ENCODE data around the gene TMEM117.

Gene TMEM117

GRCh38 chr12:43882578-43883178, 46.8 kb downstream of the TMEM117 start:
- in situ Hi-C loops (cut with HindIII; ENCODE audit: low sequenced_read_pairs): loop anchor here (10.0 kb wide), 1 partner anchor 118 kb away; no protein-coding TSS in a partner anchor

DNA sequence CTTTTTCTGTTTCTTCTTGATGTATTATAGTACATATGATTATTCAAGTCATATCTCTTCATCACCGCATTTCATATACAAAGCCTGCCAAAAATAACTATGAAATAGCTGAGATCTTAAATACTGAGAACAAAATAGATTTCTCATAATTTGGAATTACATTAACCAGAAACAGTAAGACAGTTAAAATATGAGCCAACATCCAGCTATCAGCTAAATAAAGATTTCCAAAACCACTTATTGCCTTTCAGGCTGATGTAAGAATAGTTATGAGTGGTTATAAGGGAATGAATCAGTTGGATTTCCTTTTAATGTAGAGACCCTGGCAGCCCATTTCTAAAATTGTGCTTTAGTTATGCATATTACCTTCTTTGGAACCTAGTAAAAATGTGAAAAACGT, 47.4 kb downstream of the TMEM117 start:
- in situ Hi-C loops (cut with HindIII; ENCODE audit: low sequenced_read_pairs): loop anchor here (10.0 kb wide), 1 partner anchor 119 kb away; no protein-coding TSS in a partner anchor

DNA sequence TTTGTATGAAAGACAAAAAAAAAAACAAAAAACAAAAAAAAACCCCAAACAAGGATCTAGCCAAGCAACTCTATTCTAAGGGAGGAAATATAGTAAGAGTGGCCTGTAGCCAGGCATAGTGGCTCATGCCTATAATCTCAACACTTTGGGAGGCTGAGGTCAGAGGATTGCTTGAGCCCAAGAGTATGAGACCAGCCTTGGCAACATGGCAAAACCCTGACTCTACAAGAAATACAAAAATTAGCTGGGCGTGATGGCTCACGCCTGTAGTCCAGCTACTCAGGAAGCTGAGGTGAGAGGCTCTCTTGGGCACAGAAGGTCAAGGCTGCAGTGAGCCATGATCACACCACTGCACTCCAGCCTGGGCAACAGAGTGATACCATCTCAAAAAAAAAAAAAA, 47.9 kb downstream of the TMEM117 start:
- in situ Hi-C loops (cut with HindIII; ENCODE audit: low sequenced_read_pairs): loop anchor here (10.0 kb wide), 1 partner anchor 119 kb away; no protein-coding TSS in a partner anchor

GRCh38 chr12:43884683-43885410, 49.0 kb downstream of the TMEM117 start:
- in situ Hi-C loops (cut with HindIII; ENCODE audit: low sequenced_read_pairs): loop anchor here (10.0 kb wide), 1 partner anchor 120 kb away; no protein-coding TSS in a partner anchor

DNA sequence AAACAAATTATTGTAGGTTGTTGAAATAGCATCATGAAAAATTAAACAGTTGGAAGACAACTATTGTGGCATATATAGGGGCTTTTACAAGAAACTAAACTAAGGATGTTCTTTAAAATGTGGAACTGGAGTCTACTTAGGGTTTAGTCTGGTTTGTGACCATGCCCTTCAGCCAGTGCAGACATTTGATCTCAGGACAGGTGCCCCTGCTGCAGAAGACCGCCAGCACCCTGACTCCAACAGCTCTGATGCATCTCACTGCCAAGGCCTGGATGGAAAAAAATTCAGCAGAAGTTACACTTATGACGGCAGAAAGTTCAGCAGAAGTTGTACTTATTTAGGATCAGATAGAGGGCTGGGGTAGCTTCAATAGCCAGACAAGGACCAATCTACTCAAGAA, 51.5 kb downstream of the TMEM117 start:
- in situ Hi-C loops (cut with HindIII; ENCODE audit: low sequenced_read_pairs): loop anchor here (10.0 kb wide), 1 partner anchor 123 kb away; no protein-coding TSS in a partner anchor

DNA sequence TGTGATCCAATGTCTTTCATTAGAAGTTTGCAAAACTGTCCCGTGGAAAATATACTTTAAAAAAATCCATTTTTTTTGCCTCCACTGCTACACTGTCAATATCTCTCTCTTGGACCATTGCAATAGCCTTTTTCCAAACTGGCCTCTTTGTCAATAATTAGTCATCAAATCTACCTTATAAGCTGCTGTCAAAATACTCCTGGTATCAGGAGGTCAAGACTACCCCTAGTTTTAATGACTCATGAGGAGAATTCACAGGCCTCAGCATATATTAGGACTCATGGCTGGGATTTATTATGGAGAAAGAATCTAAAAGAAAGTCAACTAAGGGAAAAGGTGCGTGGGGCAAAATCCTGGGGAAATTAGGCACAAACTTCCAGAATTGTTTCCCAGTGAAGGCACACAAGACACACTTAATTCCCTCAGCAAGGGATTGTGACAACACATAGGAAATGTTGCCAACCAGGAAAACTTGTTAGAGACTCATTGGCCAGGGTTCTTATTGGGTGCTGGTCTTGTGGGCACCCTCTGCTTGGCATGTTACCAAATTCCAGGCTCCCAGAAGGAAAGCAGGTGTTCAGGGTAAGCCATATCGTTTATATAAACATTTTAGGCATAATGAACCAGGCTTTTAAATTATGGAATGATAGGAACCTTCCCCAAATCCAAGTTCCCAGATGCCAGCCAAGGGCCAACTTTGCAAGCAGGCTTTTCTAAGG, 56.1 kb downstream of the TMEM117 start:
- in situ Hi-C loops (cut with HindIII; ENCODE audit: low sequenced_read_pairs): no loop called here

- in situ Hi-C loops (cut with HindIII; ENCODE audit: low sequenced_read_pairs): no loop called here
These were observed 57.8 kb downstream of the TMEM117 start for GRCh38 chr12:43893670-43894069.

GRCh38 chr12:43895580-43896206, 59.8 kb downstream of the TMEM117 start:
- in situ Hi-C loops (cut with HindIII; ENCODE audit: low sequenced_read_pairs): no loop called here

- in situ Hi-C loops (cut with HindIII; ENCODE audit: low sequenced_read_pairs): no loop called here
These were observed 60.6 kb downstream of the TMEM117 start for GRCh38 chr12:43896496-43896895.

DNA sequence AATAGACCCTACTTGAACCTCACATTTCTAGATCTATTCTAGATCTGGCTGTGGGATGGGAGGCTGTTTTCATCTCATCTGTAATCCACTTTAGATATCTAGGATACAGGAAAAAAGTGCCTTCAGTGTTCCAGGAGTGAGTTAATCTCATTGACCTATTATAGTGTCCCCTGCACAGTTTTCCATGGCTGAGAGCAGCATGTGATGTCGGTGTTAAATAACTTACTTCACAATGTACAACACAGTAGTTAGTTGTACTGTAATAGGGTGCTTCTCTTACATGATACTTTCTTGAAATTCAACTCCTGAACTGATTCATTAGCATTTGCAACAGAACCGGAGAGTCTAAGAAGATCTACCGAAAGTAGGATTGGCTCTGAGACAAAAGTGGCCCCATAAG, 62.6 kb downstream of the TMEM117 start:
- in situ Hi-C loops (cut with HindIII; ENCODE audit: low sequenced_read_pairs): no loop called here

DNA sequence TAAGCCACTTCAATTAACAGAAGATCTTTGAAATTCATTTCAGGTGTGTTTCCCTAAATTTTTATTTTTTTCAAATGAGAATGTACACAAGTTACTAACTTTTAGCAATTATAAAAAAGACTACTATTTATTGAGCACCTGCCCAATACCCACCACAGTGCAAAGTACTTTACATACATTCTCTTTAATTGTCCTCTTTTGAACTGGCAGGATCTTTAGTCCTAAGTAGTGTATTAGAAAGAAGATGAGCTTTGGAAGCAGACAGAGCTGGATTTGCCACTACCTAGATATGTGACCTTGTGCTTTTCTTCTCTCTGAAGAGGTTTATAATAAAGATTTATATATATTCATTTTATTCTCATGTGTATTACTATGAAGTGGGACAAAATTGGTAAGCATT, 63.7 kb downstream of the TMEM117 start:
- in situ Hi-C loops (cut with HindIII; ENCODE audit: low sequenced_read_pairs): no loop called here

DNA sequence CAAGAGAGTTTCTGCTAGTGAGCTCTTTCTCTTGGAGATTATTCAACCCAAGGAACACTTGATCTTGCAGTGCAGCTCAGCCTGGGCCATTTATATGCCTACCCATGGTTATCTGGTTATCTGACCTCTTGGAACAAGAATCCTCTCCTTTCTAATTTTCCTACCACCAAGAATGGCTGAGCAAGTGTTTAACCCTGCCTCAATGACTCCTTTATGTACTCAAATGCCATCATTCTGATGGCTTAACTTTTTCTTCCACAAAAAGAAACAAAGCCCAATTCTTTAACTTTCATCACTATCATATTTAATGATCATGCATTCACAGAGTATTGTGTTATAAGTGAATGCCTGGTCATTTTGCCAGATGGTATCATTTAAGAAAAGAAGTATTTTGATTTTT, 67.8 kb downstream of the TMEM117 start:
- in situ Hi-C loops (cut with HindIII; ENCODE audit: low sequenced_read_pairs): no loop called here

DNA sequence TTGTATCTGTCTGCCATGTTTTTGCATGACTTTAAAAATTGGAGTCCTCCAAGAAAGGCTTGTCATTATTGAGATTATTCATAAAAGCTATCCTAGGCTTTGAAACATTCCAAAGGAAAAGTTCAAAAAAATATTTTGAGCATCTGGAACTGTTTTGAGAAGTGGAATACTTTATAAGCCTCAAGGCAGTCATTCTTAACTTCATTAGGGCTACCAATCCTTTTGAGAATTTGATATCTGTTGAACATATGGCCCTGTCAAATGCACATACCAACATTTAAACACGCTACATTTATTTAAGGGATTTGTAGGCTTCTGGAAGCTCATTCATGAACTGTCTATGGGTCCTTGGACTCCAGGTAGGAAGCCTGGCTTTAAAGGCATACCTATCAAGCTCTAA, 77.0 kb downstream of the TMEM117 start:
- in situ Hi-C loops (cut with HindIII; ENCODE audit: low sequenced_read_pairs): no loop called here

DNA sequence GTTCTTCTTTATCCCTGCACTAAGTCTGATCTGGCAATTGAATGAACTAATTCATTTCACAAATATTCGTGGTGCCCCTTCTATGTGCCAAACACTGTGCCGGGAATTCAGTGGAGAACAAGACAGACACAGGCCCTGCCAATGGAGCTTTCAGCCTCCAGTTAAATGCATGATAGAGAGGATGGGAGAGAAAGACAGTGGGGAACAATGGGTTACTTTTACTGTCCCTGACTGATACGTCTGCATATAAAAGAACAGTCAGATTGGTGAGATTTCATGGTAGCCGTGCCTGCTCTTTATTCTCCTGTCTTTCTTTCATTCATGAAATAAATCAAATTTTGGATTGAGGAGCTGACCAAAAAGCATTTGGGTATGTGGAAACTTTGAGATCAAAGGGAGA, 78.5 kb downstream of the TMEM117 start:
- in situ Hi-C loops (cut with HindIII; ENCODE audit: low sequenced_read_pairs): no loop called here

DNA sequence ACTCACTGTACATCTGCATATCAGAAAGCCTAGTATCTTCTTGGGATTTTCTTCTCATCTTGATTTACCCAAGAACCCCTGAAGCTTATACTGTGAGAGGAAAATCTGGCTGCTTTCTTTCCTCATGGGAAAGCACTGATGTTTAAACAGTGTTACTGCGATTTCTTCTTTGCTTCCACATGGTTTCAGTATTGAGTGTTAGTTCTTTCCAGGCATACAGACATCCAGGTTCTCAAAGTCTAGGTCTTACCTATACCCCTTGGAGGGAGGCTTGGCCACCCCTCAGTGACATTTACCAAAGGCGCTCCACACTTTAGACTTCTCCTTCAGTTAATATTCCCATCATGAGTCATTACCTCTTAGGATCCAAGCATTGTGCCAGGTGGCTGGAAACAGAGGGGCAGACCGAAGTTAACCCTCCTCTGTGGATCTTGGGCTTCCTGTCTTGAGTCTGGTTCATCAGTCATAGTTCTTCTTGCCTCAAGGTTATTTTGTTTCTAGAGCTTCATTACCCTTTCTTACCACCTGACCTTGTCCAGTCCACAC, 79.1 kb downstream of the TMEM117 start:
- in situ Hi-C loops (cut with HindIII; ENCODE audit: low sequenced_read_pairs): no loop called here

DNA sequence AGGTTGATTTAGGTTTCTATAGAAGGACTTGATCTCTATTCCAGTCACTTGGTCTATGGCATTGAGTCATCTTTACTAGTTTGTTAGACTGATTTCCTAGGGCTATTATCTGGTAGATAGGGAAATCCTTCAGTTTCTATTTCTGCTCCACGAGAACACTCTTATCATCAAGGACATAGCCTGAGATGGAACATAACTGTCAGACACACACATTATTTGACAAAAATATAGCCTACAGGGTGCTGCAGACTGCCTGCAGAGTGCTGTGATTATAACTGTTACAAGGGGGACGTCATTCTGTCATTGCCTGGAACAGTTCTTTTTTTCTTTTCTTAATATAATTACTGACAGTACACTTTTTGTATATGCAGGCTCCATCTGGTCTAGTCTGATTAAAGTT, 82.0 kb downstream of the TMEM117 start:
- in situ Hi-C loops (cut with HindIII; ENCODE audit: low sequenced_read_pairs): no loop called here

GRCh38 chr12:43921666-43922337, 85.9 kb downstream of the TMEM117 start:
- in situ Hi-C loops (cut with HindIII; ENCODE audit: low sequenced_read_pairs): no loop called here

- in situ Hi-C loops (cut with HindIII; ENCODE audit: low sequenced_read_pairs): no loop called here
These were observed 94.2 kb downstream of the TMEM117 start for GRCh38 chr12:43930032-43930431.

DNA sequence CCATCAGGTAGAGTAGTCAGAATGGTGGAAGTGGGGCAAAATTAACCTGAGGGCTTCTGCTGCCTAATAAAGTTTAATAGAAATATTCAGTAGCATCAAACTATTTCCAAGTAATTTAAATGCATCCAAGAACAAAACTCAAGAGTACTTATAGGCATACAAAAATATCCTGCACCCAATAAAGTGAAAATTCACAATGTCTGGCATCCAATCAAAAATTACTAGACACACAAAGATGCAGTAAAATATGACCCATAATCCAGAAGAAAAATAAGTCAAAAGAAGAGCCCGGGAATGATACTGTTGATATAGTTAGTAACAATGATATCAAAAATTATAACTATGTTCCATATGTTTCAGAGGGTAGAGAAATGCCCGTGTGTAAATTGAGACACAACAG, 95.3 kb downstream of the TMEM117 start:
- in situ Hi-C loops (cut with HindIII; ENCODE audit: low sequenced_read_pairs): no loop called here

DNA sequence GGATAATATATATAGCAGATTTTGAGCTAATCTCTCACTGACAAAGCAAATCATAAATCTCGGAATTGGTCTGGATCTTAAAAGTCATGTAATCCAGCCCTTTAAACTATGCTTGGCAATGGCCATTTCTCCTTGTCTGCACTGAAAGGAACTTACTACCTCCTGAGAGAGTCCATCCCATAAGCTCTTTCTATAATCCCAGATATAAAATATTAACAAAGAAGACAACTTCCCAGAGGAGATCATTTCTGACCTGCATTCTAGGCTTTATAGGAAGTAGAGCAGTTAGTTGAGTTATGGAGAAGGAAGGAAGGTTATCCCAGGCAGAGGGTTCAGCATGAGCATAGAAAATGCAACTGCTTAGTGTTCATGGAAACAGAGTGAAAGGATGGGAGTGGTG, 99.7 kb downstream of the TMEM117 start:
- in situ Hi-C loops (cut with HindIII; ENCODE audit: low sequenced_read_pairs): no loop called here
